Epithelial cell of esophagus (primary cell): ENCODE results near the gene CACNA2D4.
"Not testable (repeated sequence)": the region's sequence is repeated elsewhere in the genome, so short reads cannot be mapped to it uniquely, and the experiment has no call there.

Source experiments
- DNase-seq: peaks from one replicate; pipeline ENCODE4 v3.0.0; 2010; ENCODE audit warnings: low read depth
- H3K4me3 ChIP-seq: 2 replicates; pipeline ENCODE4 v1.5.1; 2011; ENCODE audit warnings: mild to moderate bottlenecking, low read length, control low read depth
- CTCF ChIP-seq: IDR thresholded peaks from 2 replicates; pipeline ENCODE4 v1.5.1; 2011; ENCODE audit warnings: low read depth, mild to moderate bottlenecking, low read length, control low read depth, inconsistent platforms; ENCODE audit not compliant: insufficient read depth; ENCODE audit errors: missing control alignments

The CACNA2D4 gene

DNA sequence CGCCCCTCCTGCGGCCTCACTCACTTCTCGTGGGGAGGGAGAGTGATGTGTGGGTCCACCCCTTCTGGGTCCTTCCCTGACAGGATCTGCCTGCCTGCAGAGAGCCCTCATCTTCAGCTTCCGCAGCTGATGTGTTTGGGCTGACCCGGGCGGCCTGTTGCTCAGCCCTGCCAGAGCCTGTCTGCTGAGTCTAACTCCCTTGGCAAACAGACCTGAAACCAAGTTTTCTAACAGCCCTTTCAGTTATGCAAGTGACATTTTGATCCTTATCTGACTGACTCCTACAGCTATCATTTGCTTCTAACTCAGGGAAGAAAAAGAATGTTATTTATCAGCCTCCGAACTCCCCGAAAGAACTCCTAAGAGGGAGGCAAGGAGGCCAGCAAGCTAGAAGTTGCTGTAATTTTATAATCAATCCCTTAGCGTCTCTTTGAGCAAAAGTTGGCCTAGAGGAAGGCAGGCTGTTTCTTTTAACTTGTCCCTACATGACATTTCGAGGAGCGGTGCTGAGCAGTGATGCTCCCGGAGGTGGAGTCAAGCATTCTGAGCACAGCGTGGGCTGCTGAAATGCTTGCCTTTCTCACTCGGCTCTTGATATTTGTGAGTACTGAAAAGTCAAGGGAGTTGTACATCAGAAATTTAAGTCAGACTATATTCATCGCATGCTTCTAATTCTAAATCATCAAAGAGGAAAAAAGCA, 31.5 kb upstream of the CACNA2D4 start:
- no peak for TF ChIP-seq CTCF
- DNase-seq = peak; percentile 57
- H3K4me3 ChIP-seq = no peak overlapping the region

GRCh38 chr12:1948883-1949282, 30.4 kb upstream of the CACNA2D4 start:
- no peak for DNase-seq
- TF ChIP-seq CTCF = no peak

DNA sequence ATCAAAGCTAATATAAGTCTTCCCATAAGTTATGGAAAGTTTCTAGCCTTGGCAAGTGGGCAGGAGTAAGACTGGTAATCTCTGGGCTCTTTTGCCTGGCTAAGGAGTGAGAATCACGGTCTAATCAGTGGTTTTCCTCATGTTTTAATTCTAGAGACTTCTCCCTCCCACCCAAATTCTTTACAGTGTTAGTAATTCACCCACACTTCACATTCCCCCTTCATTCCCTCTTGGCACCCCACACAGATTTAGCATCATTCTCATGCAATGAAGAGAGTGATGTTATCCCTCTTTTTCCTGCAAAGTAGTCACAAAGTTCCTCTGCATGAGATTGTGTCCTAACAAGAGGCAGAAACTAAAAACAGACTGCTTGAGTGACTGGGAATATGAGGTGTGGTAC, 28.6 kb upstream of the CACNA2D4 start:
- no peak overlapping the region for H3K4me3 ChIP-seq
- no peak for DNase-seq
- no peak for TF ChIP-seq CTCF

More at GRCh38 chr12:1948883-1949282, 30.4 kb upstream of the CACNA2D4 start:
- H3K4me3 ChIP-seq = no peak overlapping the region

- H3K4me3 ChIP-seq = no peak overlapping the region
- DNase-seq = no peak
- TF ChIP-seq CTCF = no peak
Observed at GRCh38 chr12:1946296-1946695, 27.8 kb upstream of the CACNA2D4 start.

DNA sequence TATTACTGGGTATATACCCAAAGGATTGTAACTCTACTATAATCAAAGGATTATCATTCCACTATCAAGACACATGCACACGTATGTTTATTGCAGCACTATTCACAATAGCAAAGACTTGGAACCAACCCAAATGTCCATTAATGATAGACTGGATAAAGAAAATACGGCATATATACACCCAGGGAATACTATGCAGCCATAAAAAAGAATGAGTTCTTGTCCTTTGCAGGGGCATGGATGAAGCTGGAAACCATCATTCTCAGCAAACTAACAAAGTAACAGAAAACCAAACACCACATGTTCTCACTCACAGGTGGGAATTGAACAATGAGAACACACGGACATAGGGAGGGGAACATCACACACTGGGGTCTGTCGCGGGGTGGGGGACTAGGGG, 27.1 kb upstream of the CACNA2D4 start:
- not testable (repeated sequence) for H3K4me3 ChIP-seq, DNase-seq

- no peak overlapping the region for H3K4me3 ChIP-seq
- peak; percentile 93 for TF ChIP-seq CTCF
- DNase-seq = peak; percentile 79
Observed at GRCh38 chr12:1939801-1940607, 21.6 kb upstream of the CACNA2D4 start.

DNA sequence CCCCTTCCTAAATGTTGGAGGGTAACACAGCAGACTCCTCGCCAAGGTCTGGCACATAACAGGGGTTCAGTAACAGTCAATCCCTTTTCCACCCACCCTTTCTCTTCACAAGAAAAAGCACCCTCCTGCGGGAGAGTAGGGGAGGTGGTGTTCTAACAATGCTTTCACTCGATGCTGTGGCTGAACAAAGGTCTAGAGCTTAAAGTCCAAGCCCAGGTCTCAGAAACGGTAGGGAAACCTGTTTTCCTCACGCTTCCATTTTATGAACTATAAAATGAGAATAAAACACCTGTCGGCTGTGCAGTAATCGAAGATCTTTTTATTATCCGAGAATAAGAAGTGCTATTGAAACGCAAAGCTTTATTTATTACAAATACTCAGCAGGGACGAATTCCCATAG, 20.9 kb upstream of the CACNA2D4 start:
- no peak overlapping the region for H3K4me3 ChIP-seq
- no peak for TF ChIP-seq CTCF
- no peak for DNase-seq
